Measurements from ENCODE around the gene RALGAPA2. TPM values are rescaled to one million over a fixed set of nuclear protein-coding genes. Genes with fewer than 3 reads are reported as not detected.

The RALGAPA2 gene
- total and polyA plus RNA-seq, 8 donors = 9.6 to 41.7 (median 24.5) TPM

GRCh38 chr20:20425823-20426654, 286.4 kb downstream of the RALGAPA2 start:
- no peak for FAIRE-seq
- ATAC-seq = peak in 1 of 4 donors; percentile 25
- DNase-seq = no peak

GRCh38 chr20:20423117-20423516, 289.3 kb downstream of the RALGAPA2 start:
- DNase-seq (no peak), FAIRE-seq (no peak), ATAC-seq (no peak)
- Histone ChIP-seq H3K9me3 (no peaks in the 10 kb centered on the region), H3K27ac (no peak overlapping the region), H3K36me3 (no peaks in the 10 kb centered on the region), H3K4me3 (no peak overlapping the region), H3K4me1 (no peaks in the 10 kb centered on the region), H3K27me3 (no peaks in the 10 kb centered on the region)
- 92 to 98% methylated on average over 1 of the region's 1 CpG for WGBS, 2 donors
- intact Hi-C loops (cut with DNase I) = no loop called here
- no peak for TF ChIP-seq CTCF (IDR thresholded peaks at IDR 0.05)

More at GRCh38 chr20:20425823-20426654, 286.4 kb downstream of the RALGAPA2 start:
- H3K4me3 ChIP-seq = no peak overlapping the region
- H3K36me3 ChIP-seq = no peaks in the 10 kb centered on the region
- intact Hi-C loops (cut with DNase I) = no loop called here
- WGBS, 2 donors = 79 to 83% methylated on average over 5 of the region's 5 CpGs
- no peaks in the 10 kb centered on the region for H3K9me3 ChIP-seq
- TF ChIP-seq CTCF (IDR thresholded peaks at IDR 0.05) = no peak
- H3K27ac ChIP-seq = no peak overlapping the region
- no peaks in the 10 kb centered on the region for H3K27me3 ChIP-seq
- H3K4me1 ChIP-seq = no peaks in the 10 kb centered on the region

DNA sequence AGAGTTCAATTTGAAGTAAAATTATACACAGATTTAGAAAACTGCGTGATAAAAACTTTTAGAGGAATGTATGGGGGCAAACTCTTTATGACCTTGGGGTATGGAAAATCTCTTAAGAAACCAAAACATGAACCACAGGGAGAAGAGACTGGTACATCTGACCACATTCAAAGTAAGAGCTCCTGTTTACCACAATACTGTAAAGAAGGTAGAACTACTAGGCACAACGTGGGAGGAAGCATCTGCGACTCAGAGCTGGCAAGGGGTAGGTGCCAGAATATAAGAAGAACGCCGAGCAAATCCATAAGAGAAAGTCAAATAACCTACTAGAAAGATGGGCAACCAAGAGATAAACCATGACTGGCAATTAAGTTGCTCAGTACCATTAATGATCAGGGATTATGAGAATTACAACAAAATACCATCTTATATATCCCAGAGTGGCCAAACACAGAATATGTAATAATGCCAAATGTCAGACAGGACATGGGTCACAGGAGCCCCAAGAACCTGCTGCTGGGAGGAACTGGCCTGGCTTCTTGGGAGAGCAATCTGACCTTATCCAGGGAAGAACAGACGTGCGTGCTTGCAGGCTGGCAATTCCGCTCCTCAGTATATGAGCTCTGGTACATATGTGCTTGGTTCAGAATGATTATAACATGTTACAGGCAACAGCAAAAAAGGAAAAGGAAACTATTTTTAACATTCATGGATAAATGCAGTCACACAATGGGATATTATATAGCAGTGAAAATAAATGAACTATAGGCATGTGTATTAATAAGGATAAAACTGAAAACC, 294.4 kb downstream of the RALGAPA2 start:
- no peaks in the 10 kb centered on the region for H3K4me1 ChIP-seq
- intact Hi-C loops (cut with DNase I) = no loop called here
- H3K27me3 ChIP-seq = no peaks in the 10 kb centered on the region
- 95% methylated on average over 8 of the region's 8 CpGs for WGBS, 2 donors
- no peak overlapping the region for H3K27ac ChIP-seq
- H3K36me3 ChIP-seq = peaks cover 0 to 3% (median 0%) of the 10 kb centered on the region in 3 donors
- DNase-seq (no peak), FAIRE-seq (no peak), ATAC-seq (no peak)
- TF ChIP-seq CTCF (IDR thresholded peaks at IDR 0.05) = no peak
- H3K4me3 ChIP-seq = no peak overlapping the region
- H3K9me3 ChIP-seq = no peaks in the 10 kb centered on the region

DNA sequence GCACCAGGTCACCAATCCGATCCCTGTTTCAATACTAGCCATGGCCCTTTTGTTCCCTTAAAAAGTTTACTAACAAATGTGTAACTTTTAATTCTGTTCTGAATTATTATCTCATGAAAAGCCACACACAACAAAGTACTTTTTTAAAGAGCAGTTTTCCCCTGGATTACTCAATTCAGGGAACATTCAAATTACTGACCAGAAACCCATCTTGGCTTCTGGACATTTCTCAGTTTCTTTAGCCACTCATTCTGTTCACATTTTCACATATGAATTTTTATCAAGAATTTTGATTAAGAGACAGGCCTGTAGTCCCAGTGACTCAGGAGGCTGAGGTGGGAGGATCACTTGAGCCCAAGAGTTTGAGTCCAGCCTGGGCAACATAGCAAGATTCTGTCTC, 297.1 kb downstream of the RALGAPA2 start:
- Histone ChIP-seq H3K4me3 (no peak overlapping the region), H3K9me3 (no peaks in the 10 kb centered on the region), H3K27me3 (no peaks in the 10 kb centered on the region), H3K4me1 (peaks cover 0 to 5% (median 0%) of the 10 kb centered on the region in 3 donors), H3K36me3 (peaks cover 0 to 3% (median 0%) of the 10 kb centered on the region in 3 donors), H3K27ac (no peak overlapping the region)
- FAIRE-seq (no peak), ATAC-seq (no peak), DNase-seq (no peak)
- 88 to 97% methylated on average over 1 of the region's 1 CpG for WGBS, 2 donors
- TF ChIP-seq CTCF (IDR thresholded peaks at IDR 0.05) = no peak
- intact Hi-C loops (cut with DNase I) = no loop called here

All from pancreas (tissue), 10 donors.